Nephron (organoid): ENCODE data around the gene SREBF1.

ENCODE experiments used
- H3K27ac Mint-ChIP-seq, 3 experiments: 2 replicates each; pipeline ENCODE4 v1.8.0; 2020; ENCODE audit warnings: mixed read lengths in 3 of 3, mild to moderate bottlenecking in 2 of 3, moderate library complexity in 1 of 3
- H3K27me3 Mint-ChIP-seq: 2 replicates; pipeline ENCODE4 v1.8.0; 2021; ENCODE audit warnings: low read depth, mild to moderate bottlenecking, moderate library complexity, mixed read lengths
- H3K36me3 Mint-ChIP-seq: 2 replicates; pipeline ENCODE4 v1.8.0; 2020; ENCODE audit warnings: low read depth, mixed read lengths
- H3K4me1 Mint-ChIP-seq: 2 replicates; pipeline ENCODE4 v1.8.0; 2020; ENCODE audit warnings: mixed read lengths
- H3K4me3 Mint-ChIP-seq, 3 experiments: 2 replicates each; pipeline ENCODE4 v1.8.0; 2020; ENCODE audit warnings: mild to moderate bottlenecking in 3 of 3, mixed read lengths in 3 of 3, moderate library complexity in 2 of 3
- H3K9me3 Mint-ChIP-seq: 2 replicates; pipeline ENCODE4 v1.8.0; 2020; ENCODE audit warnings: mixed read lengths
- CTCF ChIP-seq, 3 experiments: fragments of 200-600 bp; sonication (generic); IDR thresholded peaks; one replicate each; pipeline ENCODE4 v1.5.0; 2021; ENCODE audit warnings: antibody characterized with exemption in 3 of 3; ENCODE audit not compliant: unreplicated experiment in 3 of 3

Gene SREBF1

GRCh38 chr17:17804007-17804406 lies 32.8 kb downstream of the SREBF1 start:
- H3K4me3 Mint-ChIP-seq, result no peak overlapping the region
- H3K27ac Mint-ChIP-seq, result no peak overlapping the region

GRCh38 chr17:17801800-17802481 lies 34.8 kb downstream of the SREBF1 start:
- Mint-ChIP-seq H3K27me3 (no peaks in the 10 kb centered on the region), H3K27ac (no peak overlapping the region), H3K36me3 (peaks cover 38% of the 10 kb centered on the region), H3K4me1 (peaks cover 18% of the 10 kb centered on the region), H3K9me3 (no peaks in the 10 kb centered on the region), H3K4me3 (no peak overlapping the region)
- TF ChIP-seq CTCF (IDR thresholded peaks at IDR 0.05; ENCODE audit: unreplicated experiment in 3 of 3), result no peak

More at GRCh38 chr17:17804007-17804406, 32.8 kb downstream of the SREBF1 start:
- Mint-ChIP-seq H3K36me3 (peaks cover 33% of the 10 kb centered on the region), H3K4me1 (peaks cover 24% of the 10 kb centered on the region), H3K27me3 (no peaks in the 10 kb centered on the region), H3K9me3 (no peaks in the 10 kb centered on the region)
- no peak for TF ChIP-seq CTCF (IDR thresholded peaks at IDR 0.05; ENCODE audit: unreplicated experiment in 3 of 3)

GRCh38 chr17:17800504-17801021 lies 36.2 kb downstream of the SREBF1 start:
- H3K9me3 Mint-ChIP-seq, result no peaks in the 10 kb centered on the region
- peaks cover 6% of the 10 kb centered on the region for H3K4me1 Mint-ChIP-seq

GRCh38 chr17:17798573-17799255 lies 38.1 kb downstream of the SREBF1 start:
- H3K36me3 Mint-ChIP-seq, result peaks cover 20% of the 10 kb centered on the region
- no peak overlapping the region for H3K27ac Mint-ChIP-seq
- no peak overlapping the region for H3K4me3 Mint-ChIP-seq
- H3K9me3 Mint-ChIP-seq, result no peaks in the 10 kb centered on the region
- no peaks in the 10 kb centered on the region for H3K27me3 Mint-ChIP-seq
- H3K4me1 Mint-ChIP-seq, result peaks cover 10% of the 10 kb centered on the region
- TF ChIP-seq CTCF (IDR thresholded peaks at IDR 0.05; ENCODE audit: unreplicated experiment in 3 of 3), result no peak

More at GRCh38 chr17:17800504-17801021, 36.2 kb downstream of the SREBF1 start:
- Mint-ChIP-seq H3K27ac (no peak overlapping the region), H3K27me3 (no peaks in the 10 kb centered on the region), H3K36me3 (peaks cover 30% of the 10 kb centered on the region), H3K4me3 (no peak overlapping the region)
- no peak for TF ChIP-seq CTCF (IDR thresholded peaks at IDR 0.05; ENCODE audit: unreplicated experiment in 3 of 3)

- Mint-ChIP-seq H3K27ac (no peak overlapping the region), H3K4me3 (no peak overlapping the region), H3K4me1 (peaks cover 13% of the 10 kb centered on the region), H3K27me3 (peaks cover 3% of the 10 kb centered on the region), H3K36me3 (peaks cover 20% of the 10 kb centered on the region), H3K9me3 (no peaks in the 10 kb centered on the region)
- no peak for TF ChIP-seq CTCF (IDR thresholded peaks at IDR 0.05; ENCODE audit: unreplicated experiment in 3 of 3)
Observed at GRCh38 chr17:17798010-17798556, 38.7 kb downstream of the SREBF1 start.
